ENCODE measurements around the gene ZMYND15. TPM values are rescaled to one million over a fixed set of nuclear protein-coding genes. Genes with fewer than 3 reads are reported as not detected.
A peak's percentile ranks its signal among the peaks of the same experiment; 100 is the strongest.
"Not testable (repeated sequence)": the region's sequence is repeated elsewhere in the genome, so short reads cannot be mapped to it uniquely, and the experiment has no call there.

Gene ZMYND15, protein sequence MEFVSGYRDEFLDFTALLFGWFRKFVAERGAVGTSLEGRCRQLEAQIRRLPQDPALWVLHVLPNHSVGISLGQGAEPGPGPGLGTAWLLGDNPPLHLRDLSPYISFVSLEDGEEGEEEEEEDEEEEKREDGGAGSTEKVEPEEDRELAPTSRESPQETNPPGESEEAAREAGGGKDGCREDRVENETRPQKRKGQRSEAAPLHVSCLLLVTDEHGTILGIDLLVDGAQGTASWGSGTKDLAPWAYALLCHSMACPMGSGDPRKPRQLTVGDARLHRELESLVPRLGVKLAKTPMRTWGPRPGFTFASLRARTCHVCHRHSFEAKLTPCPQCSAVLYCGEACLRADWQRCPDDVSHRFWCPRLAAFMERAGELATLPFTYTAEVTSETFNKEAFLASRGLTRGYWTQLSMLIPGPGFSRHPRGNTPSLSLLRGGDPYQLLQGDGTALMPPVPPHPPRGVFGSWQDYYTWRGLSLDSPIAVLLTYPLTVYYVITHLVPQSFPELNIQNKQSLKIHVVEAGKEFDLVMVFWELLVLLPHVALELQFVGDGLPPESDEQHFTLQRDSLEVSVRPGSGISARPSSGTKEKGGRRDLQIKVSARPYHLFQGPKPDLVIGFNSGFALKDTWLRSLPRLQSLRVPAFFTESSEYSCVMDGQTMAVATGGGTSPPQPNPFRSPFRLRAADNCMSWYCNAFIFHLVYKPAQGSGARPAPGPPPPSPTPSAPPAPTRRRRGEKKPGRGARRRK
- total RNA-seq (0.27 TPM), polyA plus RNA-seq (ENCODE audit: insufficient read depth in 1 of 8, insufficient read length in 8 of 8, low replicate concordance in 1 of 8) (under 1 TPM; 0.15 to 0.79 (median 0.36) TPM)
- long read RNA-seq, donor 1: 0 reads
- long read RNA-seq, donor 2: 0 reads
- long read RNA-seq, donor 3, partial matches to known transcripts: 0 of 1 reads
- long read RNA-seq, donor 3, other reads (novel, unspliced or antisense): 0 of 1 reads
- long read RNA-seq, donor 4: 0 reads
- long read RNA-seq, donor 5: 0 reads
- long read RNA-seq, donor 6: 0 reads
- long read RNA-seq, donor 7: 0 reads
- long read RNA-seq, donor 8: 0 reads
- long read RNA-seq, donor 9: 0 reads
- long read RNA-seq, donor 10: 0 reads
- long read RNA-seq, donor 11: 0 reads

DNA sequence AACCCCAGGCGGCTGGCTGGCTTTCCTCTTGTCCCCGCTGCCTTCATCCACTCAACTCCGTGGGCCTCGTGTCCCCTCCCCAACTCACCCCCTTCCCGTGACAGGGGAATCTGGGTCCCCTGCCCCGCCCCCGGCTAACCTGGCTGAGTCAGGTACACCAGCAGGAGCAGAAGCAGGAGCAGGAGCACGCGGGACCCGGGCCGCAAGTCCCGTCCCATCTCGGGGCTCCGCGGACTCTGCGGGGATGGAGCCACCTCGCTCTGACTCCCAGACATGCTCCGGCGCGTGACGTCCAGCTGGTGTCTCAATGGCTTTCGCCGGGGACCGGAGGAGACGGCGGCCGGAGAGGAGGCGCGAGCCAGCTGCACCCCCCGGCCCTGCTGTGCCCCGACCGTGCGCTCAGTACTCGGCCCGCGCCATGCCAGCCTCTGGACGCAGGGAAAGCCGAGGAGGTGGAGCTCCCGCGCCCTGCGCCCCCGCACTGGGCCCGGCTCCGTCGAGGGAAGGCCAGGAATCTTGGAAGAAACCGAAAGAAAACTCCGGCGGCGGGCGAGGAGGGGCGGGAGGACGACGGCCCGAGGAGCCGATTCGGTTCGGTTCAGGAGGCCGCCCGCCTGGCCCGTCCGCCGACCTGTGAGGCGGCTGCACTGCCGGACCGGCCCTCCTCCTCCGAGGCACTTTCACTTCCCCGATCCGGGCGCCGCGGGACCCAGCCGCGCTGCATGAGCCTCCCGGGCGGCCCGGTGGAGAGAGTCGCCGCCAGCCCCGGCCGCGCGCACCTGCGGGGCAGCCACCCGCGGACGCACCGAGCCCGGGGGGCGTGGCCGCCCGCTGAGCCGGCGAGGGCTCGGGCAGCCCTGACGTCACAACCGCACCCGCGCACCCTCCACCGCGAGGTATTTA is at the start of gene ZMYND15, which contains the start of gene CXCL16:
TSS of gene ZMYND15 (plus strand) at position 712 of the 903 bp plus-strand sequence. CDS start 716 bp downstream, outside the sequence.
TSS of gene CXCL16 (minus strand) at position 807 of the 903 bp plus-strand sequence. CDS start at position 218, 589 bp downstream.
- WGBS (ENCODE audit: insufficient coverage): under 1% methylated on average over 99 of the region's 100 CpGs
- Histone ChIP-seq H3K9me3 (replicated peaks; ENCODE audit: control insufficient read depth, low read depth, low read length) (no peaks in the 10 kb centered on the region), H3K4me1 (ENCODE audit: control insufficient read depth, insufficient read depth, low read length) (peaks cover 14% of the 10 kb centered on the region), H3K4me3 (ENCODE audit: low read length) (peak within 1 kb of the TSS; percentile 79), H3K27ac (ENCODE audit: low read length) (no peak within 1 kb of the TSS), H3K36me3 (ENCODE audit: control insufficient read depth, insufficient read depth, low read length) (no peaks in the 10 kb centered on the region), H3K27me3 (ENCODE audit: control insufficient read depth, insufficient read depth, low read length) (peaks cover 58% of the 10 kb centered on the region)
- peak; percentile 57 for DNase-seq

DNA sequence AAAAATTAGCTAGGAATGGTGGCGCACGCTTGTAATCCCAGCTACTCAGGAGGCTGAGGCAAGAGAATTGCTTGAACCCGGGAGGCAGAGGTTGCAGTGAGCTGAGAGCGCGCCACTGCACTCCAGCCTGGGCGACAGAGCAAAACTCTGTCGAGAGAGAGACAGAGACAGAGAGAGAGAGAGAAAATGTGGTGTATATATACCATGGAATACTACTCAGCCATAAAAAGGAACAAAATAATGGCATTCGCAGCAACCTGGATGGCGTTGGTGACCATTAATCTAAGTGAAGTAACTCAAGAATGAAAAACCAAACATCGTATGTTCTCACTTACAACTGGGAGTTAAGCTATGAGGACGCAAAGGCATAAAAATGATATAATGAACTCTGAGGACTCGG is 49.8 kb upstream of the ZMYND15 start:
- H3K27ac ChIP-seq (ENCODE audit: low read length); H3K27me3 ChIP-seq (ENCODE audit: control insufficient read depth, insufficient read depth, low read length); H3K4me1 ChIP-seq (ENCODE audit: control insufficient read depth, insufficient read depth, low read length); DNase-seq; H3K9me3 ChIP-seq (replicated peaks; ENCODE audit: control insufficient read depth, low read depth, low read length); H3K4me3 ChIP-seq (ENCODE audit: low read length): not testable (repeated sequence)
- WGBS (ENCODE audit: insufficient coverage): 96% methylated on average over 5 of the region's 12 CpGs
- peaks cover 45% of the 10 kb centered on the region for H3K36me3 ChIP-seq (ENCODE audit: control insufficient read depth, insufficient read depth, low read length)

DNA sequence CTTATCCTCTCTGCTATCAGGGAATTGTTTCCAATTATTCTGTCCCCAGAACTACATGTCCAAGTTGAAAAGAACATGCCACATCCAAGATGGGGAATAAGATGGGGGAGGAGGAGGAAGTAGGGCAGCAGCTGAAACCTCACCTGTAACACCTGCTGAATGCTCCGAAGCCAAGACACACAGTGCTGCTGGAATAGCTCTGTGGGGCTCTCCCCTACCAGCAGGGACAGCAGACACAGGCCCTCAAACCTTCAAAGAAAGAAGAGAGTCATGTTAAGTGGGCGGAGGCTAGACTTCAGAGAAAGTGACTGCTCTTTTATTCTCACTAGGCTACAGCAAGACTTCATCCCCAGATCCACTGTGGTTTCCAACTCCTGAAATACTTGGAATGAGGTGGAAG is 48.9 kb upstream of the ZMYND15 start:
- DNase-seq: no peak
- no CpG with 5 or more reads among the region's 2 CpGs for whole genome bisulfite sequencing (ENCODE audit: insufficient coverage)
- no peak overlapping the region for H3K27ac ChIP-seq (ENCODE audit: low read length)
- H3K9me3 ChIP-seq (replicated peaks; ENCODE audit: control insufficient read depth, low read depth, low read length): peaks cover 2% of the 10 kb centered on the region
- no peak overlapping the region for H3K4me3 ChIP-seq (ENCODE audit: low read length)
- H3K4me1 ChIP-seq (ENCODE audit: control insufficient read depth, insufficient read depth, low read length): no peaks in the 10 kb centered on the region
- no peaks in the 10 kb centered on the region for H3K27me3 ChIP-seq (ENCODE audit: control insufficient read depth, insufficient read depth, low read length)
- peaks cover 40% of the 10 kb centered on the region for H3K36me3 ChIP-seq (ENCODE audit: control insufficient read depth, insufficient read depth, low read length)

DNA sequence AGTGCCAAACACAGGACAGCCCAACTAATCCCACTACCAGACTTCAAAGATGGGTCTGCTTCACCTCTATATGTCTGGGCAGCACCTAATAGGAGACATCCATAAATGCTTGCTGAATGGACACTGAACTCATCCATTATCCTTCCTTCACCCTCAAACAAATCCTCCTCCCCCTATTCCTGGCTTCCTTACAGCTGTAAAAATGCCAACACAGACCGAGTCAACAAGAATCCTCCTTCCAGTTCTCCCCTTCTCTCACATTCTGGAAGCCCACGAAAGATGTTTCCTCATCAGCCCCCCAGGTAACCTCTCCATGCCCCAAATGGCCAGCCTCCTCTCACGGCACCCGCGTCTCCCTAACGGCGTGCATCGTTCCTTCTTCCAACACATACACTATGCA is 47.9 kb upstream of the ZMYND15 start:
- Histone ChIP-seq H3K27me3 (ENCODE audit: control insufficient read depth, insufficient read depth, low read length) (no peaks in the 10 kb centered on the region), H3K27ac (ENCODE audit: low read length) (no peak overlapping the region), H3K4me3 (ENCODE audit: low read length) (no peak overlapping the region), H3K36me3 (ENCODE audit: control insufficient read depth, insufficient read depth, low read length) (peaks cover 40% of the 10 kb centered on the region), H3K9me3 (replicated peaks; ENCODE audit: control insufficient read depth, low read depth, low read length) (peaks cover 2% of the 10 kb centered on the region), H3K4me1 (ENCODE audit: control insufficient read depth, insufficient read depth, low read length) (no peaks in the 10 kb centered on the region)
- no peak for DNase-seq
- 34% methylated on average over 2 of the region's 8 CpGs for WGBS (ENCODE audit: insufficient coverage)

DNA sequence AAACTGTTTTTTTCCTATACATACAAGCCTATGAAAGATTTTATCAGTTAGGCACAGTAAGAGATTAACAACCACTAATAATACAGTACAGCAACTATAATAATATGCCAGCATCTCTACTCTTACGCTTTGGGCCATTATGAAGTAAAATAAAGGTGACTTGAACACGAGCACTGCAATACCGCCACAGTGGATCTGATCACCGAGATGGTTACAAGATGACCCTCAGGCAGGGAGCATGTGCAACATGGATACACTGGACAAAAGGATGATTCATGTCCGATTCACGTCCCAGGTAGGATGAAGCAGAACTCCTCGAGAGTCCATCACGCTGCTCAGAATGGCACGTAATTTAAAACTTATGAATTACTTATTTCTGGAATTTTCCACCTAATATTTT is 46.2 kb upstream of the ZMYND15 start:
- Histone ChIP-seq H3K27me3 (ENCODE audit: control insufficient read depth, insufficient read depth, low read length) (no peaks in the 10 kb centered on the region), H3K4me3 (ENCODE audit: low read length) (no peak overlapping the region), H3K9me3 (replicated peaks; ENCODE audit: control insufficient read depth, low read depth, low read length) (peaks cover 2% of the 10 kb centered on the region), H3K27ac (ENCODE audit: low read length) (no peak overlapping the region), H3K4me1 (ENCODE audit: control insufficient read depth, insufficient read depth, low read length) (no peaks in the 10 kb centered on the region), H3K36me3 (ENCODE audit: control insufficient read depth, insufficient read depth, low read length) (peaks cover 40% of the 10 kb centered on the region)
- WGBS (ENCODE audit: insufficient coverage): 71% methylated on average over 4 of the region's 9 CpGs
- DNase-seq: no peak

DNA sequence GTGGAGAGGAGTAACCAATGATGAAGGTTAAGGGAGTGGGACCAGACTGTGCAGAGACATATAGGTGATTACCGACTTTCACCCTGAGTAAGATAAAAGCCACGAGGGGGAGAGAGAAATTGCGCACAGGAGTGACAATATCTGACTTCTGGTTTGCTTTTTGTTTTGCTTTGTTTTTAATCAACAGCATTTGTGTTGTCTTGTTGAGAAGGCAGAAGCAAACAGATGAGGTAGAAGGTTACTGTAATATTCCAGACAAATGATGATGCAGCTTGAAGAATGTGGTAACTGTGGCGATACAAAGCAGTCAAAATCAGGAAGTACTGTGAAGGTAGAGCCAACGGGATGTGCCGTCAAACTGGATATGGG is 43.2 kb upstream of the ZMYND15 start:
- no peak overlapping the region for H3K4me3 ChIP-seq (ENCODE audit: low read length)
- DNase-seq: no peak
- no peaks in the 10 kb centered on the region for H3K9me3 ChIP-seq (replicated peaks; ENCODE audit: control insufficient read depth, low read depth, low read length)
- peaks cover 24% of the 10 kb centered on the region for H3K36me3 ChIP-seq (ENCODE audit: control insufficient read depth, insufficient read depth, low read length)
- no peaks in the 10 kb centered on the region for H3K27me3 ChIP-seq (ENCODE audit: control insufficient read depth, insufficient read depth, low read length)
- no peak overlapping the region for H3K27ac ChIP-seq (ENCODE audit: low read length)
- WGBS (ENCODE audit: insufficient coverage): 85% methylated on average over 6 of the region's 6 CpGs
- no peaks in the 10 kb centered on the region for H3K4me1 ChIP-seq (ENCODE audit: control insufficient read depth, insufficient read depth, low read length)

DNA sequence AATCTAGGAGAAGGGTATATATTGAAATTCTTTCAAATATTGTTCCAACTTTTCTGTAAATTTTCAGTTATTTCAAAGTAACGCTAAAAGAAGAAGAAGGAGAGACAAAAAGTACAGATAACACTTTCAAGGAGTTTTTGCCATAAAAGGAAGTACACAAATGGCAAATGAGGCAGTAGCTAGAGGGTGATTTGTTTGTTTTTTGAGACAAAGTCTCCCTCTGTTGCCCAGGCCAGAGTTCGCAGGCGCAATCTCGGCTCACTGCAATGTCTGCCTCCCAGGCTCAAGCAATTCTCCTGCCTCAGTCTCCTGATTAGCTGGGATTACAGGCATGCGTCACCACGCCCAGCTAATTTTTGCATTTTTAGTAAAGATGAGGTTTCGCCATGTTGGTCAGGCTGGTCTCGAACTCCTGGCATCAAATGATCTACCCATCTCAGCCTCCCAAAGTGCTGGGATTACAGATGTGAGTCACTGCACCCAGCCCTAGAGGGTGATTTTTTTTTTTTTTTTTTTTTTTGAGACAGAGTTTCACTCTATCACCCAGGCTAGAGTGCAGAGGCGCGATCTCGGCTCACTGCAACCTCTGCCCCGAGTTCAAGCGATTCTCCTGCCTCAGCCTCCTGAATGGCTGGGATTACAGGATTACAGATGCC is 40.1 kb upstream of the ZMYND15 start:
- not testable (repeated sequence) for H3K4me1 ChIP-seq (ENCODE audit: control insufficient read depth, insufficient read depth, low read length); DNase-seq; H3K36me3 ChIP-seq (ENCODE audit: control insufficient read depth, insufficient read depth, low read length); H3K9me3 ChIP-seq (replicated peaks; ENCODE audit: control insufficient read depth, low read depth, low read length); H3K27ac ChIP-seq (ENCODE audit: low read length); H3K4me3 ChIP-seq (ENCODE audit: low read length); H3K27me3 ChIP-seq (ENCODE audit: control insufficient read depth, insufficient read depth, low read length)
- WGBS (ENCODE audit: insufficient coverage): 95% methylated on average over 8 of the region's 13 CpGs

DNA sequence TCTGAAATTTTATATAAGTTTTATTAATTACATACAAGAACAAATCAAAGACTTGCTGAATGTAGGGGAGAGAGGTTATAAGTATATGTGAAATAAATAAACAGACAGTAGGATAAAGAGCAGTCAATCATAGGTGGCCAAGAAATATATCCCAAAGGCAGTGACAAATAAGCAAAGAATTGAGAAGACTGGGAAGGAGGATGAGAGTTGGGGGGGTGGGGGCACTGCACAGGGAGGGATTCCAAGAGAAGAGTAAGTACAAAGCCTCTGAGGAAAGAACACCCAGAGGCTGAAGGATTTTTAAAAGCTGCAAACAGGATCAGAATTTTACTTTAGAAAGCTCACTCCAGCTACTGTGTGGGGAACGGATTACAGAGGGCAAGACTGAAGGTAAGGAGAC is 38.5 kb upstream of the ZMYND15 start:
- no peak overlapping the region for H3K4me3 ChIP-seq (ENCODE audit: low read length)

DNA sequence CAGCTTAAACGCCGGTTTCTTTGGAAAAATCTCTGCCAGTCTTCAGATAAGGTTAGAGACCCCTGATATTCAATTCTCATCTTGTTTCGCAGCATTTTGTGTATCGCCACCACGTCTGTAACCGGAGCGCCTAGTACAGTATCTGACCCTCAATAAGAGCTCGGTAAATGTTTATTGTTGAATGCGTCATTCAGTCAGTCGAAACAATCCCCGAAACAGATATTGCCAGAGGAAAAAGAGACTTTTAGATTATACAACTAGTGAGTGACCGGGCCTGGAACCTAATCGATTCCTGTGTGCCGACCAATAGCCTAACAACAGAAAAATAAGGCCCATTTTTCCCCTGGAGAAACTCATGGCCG is 36.3 kb upstream of the ZMYND15 start:
- Histone ChIP-seq H3K27me3 (ENCODE audit: control insufficient read depth, insufficient read depth, low read length) (no peaks in the 10 kb centered on the region), H3K9me3 (replicated peaks; ENCODE audit: control insufficient read depth, low read depth, low read length) (no peaks in the 10 kb centered on the region), H3K27ac (ENCODE audit: low read length) (no peak overlapping the region), H3K4me1 (ENCODE audit: control insufficient read depth, insufficient read depth, low read length) (peaks cover 5% of the 10 kb centered on the region), H3K36me3 (ENCODE audit: control insufficient read depth, insufficient read depth, low read length) (no peaks in the 10 kb centered on the region), H3K4me3 (ENCODE audit: low read length) (peak overlapping the region; percentile 94)
- no peak for DNase-seq
- 4% methylated on average over 5 of the region's 15 CpGs for WGBS (ENCODE audit: insufficient coverage)

More for the DNA sequence above, 38.5 kb upstream of the ZMYND15 start:
- DNase-seq: no peak
- Histone ChIP-seq H3K4me1 (ENCODE audit: control insufficient read depth, insufficient read depth, low read length) (peaks cover 5% of the 10 kb centered on the region), H3K36me3 (ENCODE audit: control insufficient read depth, insufficient read depth, low read length) (peaks cover 4% of the 10 kb centered on the region), H3K27me3 (ENCODE audit: control insufficient read depth, insufficient read depth, low read length) (no peaks in the 10 kb centered on the region), H3K27ac (ENCODE audit: low read length) (no peak overlapping the region), H3K9me3 (replicated peaks; ENCODE audit: control insufficient read depth, low read depth, low read length) (no peaks in the 10 kb centered on the region)
- WGBS (ENCODE audit: insufficient coverage): no CpG with 5 or more reads among the region's 1 CpG
